AG09319 (cell line): ENCODE measurements around the gene SLC2A5.

Source experiments
- DNase-seq: peaks from one replicate; pipeline ENCODE4 v3.0.0-alpha.2; 2010; ENCODE audit warnings: low read depth; ENCODE audit errors: extremely low read depth
- TF ChIP-seq, protein P1 (sequence below): IDR thresholded peaks from 2 replicates; pipeline ENCODE4 v1.5.1; 2011; ENCODE audit warnings: low read depth, mild to moderate bottlenecking, inconsistent platforms, low read length, moderate library complexity

SLC2A5 gene

GRCh38 chr1:9080705-9081291, 11.4 kb upstream of the SLC2A5 start:
- DNase-seq = no peak
- TF ChIP-seq, protein P1, sequence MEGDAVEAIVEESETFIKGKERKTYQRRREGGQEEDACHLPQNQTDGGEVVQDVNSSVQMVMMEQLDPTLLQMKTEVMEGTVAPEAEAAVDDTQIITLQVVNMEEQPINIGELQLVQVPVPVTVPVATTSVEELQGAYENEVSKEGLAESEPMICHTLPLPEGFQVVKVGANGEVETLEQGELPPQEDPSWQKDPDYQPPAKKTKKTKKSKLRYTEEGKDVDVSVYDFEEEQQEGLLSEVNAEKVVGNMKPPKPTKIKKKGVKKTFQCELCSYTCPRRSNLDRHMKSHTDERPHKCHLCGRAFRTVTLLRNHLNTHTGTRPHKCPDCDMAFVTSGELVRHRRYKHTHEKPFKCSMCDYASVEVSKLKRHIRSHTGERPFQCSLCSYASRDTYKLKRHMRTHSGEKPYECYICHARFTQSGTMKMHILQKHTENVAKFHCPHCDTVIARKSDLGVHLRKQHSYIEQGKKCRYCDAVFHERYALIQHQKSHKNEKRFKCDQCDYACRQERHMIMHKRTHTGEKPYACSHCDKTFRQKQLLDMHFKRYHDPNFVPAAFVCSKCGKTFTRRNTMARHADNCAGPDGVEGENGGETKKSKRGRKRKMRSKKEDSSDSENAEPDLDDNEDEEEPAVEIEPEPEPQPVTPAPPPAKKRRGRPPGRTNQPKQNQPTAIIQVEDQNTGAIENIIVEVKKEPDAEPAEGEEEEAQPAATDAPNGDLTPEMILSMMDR = no peak

DNA sequence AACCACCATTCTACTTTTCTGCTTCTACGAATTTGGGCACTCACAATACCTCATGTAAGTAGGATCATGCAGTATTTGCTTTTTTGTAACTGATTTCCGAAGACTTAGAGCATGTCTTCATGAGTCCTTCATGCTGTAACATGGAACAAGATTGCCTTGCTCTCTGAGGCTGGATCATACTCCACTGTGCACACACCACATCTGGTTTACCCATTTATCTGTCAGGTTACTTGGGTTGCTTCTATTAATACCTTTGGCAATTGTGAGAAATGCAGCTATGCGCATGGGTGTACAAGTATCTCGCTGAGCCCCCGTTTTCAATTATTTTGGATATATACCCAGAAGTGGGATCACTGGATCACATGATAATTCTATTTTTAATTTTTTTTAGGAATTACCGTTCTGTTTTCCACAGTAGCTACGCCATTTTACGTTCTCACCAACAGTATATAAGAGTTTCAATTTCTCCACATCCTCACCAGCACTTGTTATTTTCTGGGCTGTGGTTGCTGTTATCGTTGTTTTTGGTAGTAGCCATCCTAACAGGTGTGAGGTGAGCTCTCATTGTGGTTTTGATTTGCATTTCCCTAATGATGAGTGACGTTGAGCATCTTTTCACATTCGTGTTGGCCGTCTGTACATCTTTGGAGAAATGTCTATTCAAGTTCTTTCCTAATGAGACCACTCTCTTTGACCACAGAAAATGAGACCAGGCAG, 10.7 kb upstream of the SLC2A5 start:
- TF ChIP-seq, protein P1 = no peak
- DNase-seq = no peak

DNA sequence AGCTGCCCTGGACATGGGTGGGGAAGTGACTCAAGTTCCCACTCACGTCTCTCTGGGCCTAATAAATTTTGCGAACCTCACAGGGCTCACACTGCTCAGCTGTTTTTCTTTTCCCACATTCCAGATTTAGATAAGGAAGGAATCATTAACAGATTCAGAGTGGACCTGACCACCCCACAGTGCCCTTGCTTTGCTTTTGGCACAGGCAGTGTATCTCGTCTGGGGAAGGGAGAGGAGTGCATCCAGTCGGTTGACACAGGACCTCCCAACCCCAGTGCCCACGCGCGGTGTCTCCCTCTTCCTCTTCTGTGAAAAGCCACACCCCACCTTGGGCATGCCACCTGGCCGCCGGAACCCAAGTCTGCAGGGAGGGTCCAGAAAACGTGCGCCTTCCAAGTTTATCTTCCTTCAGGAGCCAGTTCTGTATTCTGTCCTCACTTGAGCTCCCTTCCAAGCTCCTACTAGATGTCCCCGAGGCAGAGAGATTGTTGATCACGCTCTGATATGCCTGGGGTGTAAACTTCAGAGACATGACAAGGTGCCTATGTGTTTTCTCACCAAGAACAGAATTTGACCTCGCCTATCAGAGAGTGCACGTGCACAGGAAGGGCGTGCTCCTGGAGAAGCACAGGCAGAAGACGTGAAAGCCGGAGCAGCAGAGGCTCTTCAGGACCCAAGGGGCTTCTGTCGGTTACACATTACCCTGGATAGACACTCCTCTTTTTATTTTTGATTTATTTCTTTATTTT, 9.5 kb upstream of the SLC2A5 start:
- TF ChIP-seq, protein P1 = no peak
- no peak for DNase-seq

GRCh38 chr1:9078015-9078751, 8.7 kb upstream of the SLC2A5 start:
- no peak for DNase-seq
- TF ChIP-seq, protein P1 = no peak

GRCh38 chr1:9075022-9075421, 5.6 kb upstream of the SLC2A5 start:
- no peak for DNase-seq
- TF ChIP-seq, protein P1 = no peak

- DNase-seq = no peak
These were observed 3.7 kb upstream of the SLC2A5 start for GRCh38 chr1:9073143-9073542.

More at GRCh38 chr1:9073143-9073542, 3.7 kb upstream of the SLC2A5 start:
- TF ChIP-seq, protein P1 = no peak
